Astrocyte of the spinal cord (primary cell): ENCODE data around the gene DEPP1.

Experiments used
- DNase-seq: peaks from one replicate; pipeline ENCODE4 v3.0.0; 2011; ENCODE audit warnings: low read depth, low spot score
- H3K4me3 ChIP-seq: 2 replicates; pipeline ENCODE4 v1.5.1; 2011; ENCODE audit warnings: low read depth, mild to moderate bottlenecking, low read length, moderate library complexity
- in situ Hi-C: cut with HindIII; loops from 2 replicates; pipeline ENCODE4 v1.10.0; 2017; ENCODE audit warnings: low sequenced_read_pairs
- TF ChIP-seq, protein P1 (sequence below): IDR thresholded peaks from 2 replicates; pipeline ENCODE4 v1.5.1; 2012; ENCODE audit warnings: low read depth, mild to moderate bottlenecking, low read length, inconsistent platforms

DEPP1 gene

DNA sequence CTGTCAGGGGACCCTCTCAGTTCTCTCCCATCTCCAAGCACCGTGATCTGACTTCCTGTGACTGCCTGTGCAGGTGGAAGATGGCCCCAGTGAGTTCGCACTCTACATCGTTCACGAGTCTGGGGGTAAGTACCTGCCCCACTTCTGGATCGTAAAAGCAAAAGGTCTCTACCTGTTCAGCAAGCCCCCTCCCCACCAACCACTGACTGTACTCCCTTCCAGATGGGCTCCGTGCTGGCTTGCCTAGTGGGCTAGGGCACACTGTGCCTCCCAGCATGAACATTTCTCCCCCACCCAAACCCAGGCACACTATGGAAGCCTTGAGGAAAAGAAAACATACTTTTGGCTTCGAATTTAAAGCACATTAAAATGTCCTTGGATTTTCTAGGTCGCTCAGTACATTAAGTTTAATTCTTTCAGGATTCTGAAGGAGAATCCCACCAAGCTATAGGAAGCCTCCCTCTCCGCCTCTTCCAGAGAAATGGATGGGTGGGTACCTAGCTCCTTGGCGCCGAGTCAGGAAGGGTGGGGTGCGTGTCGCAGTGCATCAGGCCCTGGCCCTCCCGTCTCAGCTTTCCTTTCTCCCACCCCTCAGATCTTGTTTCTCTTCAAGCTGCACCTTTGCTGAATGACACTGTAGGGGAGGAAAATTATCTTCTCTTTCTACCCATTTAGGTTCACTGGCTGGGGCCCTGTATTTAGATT is 11.1 kb upstream of the DEPP1 start:
- no peak for DNase-seq
- in situ Hi-C loops = no loop called here

DNA sequence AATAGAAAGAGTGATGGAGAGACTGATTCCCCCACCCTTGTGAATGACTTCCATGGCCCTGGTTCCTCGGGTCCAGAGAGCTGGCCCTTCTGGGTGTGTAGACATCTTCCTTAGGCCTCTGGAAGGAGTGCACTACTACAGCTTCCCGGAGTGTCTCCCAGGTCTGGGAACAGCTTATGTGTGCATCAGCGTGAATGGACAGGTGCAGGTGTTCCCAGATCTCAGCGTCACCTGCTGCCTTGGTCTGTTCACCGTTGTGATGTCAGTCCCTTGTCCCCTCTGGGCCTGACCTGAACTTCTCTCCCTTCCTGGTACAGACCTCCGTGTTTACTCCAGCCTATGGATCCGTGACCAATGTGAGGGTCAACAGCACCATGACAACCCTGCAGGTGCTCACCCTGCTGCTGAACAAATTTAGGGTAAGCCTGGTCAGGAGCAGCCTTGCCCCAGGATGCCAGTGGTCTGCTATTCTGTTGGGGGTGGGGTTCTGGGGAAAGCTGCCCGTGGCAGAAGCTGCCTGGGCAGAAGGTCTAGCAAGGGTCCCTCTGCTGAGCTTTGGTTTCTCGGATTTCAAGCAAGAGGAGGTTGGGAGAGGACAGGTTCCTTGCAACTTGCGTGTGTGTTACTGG is 10.5 kb upstream of the DEPP1 start:
- in situ Hi-C loops = no loop called here
- DNase-seq = no peak
- H3K4me3 ChIP-seq = no peak overlapping the region
- TF ChIP-seq, protein P1, sequence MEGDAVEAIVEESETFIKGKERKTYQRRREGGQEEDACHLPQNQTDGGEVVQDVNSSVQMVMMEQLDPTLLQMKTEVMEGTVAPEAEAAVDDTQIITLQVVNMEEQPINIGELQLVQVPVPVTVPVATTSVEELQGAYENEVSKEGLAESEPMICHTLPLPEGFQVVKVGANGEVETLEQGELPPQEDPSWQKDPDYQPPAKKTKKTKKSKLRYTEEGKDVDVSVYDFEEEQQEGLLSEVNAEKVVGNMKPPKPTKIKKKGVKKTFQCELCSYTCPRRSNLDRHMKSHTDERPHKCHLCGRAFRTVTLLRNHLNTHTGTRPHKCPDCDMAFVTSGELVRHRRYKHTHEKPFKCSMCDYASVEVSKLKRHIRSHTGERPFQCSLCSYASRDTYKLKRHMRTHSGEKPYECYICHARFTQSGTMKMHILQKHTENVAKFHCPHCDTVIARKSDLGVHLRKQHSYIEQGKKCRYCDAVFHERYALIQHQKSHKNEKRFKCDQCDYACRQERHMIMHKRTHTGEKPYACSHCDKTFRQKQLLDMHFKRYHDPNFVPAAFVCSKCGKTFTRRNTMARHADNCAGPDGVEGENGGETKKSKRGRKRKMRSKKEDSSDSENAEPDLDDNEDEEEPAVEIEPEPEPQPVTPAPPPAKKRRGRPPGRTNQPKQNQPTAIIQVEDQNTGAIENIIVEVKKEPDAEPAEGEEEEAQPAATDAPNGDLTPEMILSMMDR = no peak

More for the DNA sequence above, 11.1 kb upstream of the DEPP1 start:
- TF ChIP-seq, protein P1 = no peak
- H3K4me3 ChIP-seq = no peak overlapping the region

DNA sequence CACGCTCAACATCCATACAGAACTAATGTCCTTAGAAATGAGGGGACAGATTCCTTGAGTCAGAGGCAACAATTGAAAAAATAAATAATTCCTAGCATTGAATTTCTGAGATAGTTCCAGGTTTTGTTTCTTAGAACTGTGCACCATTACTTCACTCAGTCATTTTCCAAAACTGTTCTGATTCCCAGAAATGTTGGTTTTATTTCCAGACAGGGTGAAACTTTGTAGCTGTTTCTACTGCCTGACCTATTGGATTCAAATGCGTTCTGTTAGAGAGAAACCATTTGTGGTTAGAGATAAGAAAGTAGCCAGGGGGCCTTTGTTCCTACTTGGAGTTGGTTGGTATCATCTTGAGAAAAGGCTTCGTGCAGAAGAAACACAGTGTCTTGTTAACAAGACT is 8.1 kb upstream of the DEPP1 start:
- no peak overlapping the region for H3K4me3 ChIP-seq
- in situ Hi-C loops = no loop called here
- TF ChIP-seq, protein P1 = no peak
- DNase-seq = peak; percentile 38

DNA sequence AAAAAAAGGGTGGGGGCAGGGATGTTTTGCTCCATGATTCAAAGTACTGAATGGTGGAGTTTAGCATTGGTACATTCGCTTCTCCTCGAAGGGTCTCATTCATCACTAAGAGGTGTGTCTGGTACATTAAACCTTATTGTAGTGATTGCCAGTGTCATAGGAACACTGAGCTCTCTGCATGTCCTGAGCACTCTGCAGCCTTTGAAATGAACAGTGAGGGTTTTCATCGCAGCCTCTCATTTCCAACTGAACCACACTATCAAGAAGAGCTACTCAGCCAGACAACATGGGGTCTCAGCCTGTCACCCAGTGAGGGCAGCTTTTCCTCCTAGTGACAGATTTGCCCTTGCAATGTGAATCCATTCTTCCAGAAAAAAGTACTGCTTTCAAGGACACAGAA is 7.6 kb upstream of the DEPP1 start:
- TF ChIP-seq, protein P1 = no peak
- in situ Hi-C loops = no loop called here
- DNase-seq = no peak
- H3K4me3 ChIP-seq = no peak overlapping the region

DNA sequence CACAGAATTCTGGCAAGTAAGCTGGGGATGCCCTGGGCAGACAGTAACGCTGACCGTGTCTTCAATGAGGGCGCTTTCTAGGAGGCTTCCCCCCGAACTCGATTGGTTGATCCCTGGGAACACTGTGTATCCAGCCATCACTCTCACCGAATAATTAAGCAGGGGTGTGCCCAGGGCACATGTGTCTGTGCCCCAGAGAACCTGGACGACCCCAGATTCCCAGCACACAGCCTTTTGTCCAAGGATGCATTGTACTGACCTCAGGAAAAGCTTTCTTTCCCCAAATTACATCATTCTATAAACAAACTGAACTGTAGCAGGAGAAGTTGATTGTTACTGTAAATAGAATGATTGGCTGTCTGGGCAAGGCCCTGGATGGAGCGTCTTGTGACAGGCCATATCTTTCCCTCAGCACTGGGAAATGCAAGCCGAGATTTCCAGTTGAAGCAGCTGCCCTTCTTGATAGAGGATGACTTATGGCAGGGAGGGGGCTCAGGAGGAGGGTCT is 6.6 kb upstream of the DEPP1 start:
- H3K4me3 ChIP-seq = no peak overlapping the region
- DNase-seq = no peak
- TF ChIP-seq, protein P1 = no peak
- in situ Hi-C loops = no loop called here

DNA sequence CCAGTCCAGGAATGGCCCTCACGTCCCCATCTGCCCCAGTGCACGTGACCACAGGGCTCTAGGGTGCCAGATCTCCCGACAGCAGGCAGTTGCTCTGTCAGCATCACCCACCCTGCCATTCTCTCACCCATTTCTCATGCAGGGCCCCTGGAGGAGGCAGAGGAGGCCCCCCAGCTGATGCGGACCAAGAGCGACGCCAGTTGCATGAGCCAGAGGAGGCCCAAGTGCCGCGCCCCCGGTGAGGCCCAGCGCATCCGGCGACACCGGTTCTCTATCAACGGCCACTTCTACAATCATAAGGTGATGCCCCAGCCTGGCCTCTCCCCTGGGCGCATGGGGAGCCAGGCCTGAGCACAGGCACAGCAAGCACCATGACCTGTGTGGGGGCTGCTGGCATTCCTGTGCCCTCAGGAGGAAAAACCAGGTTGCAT is 6.1 kb upstream of the DEPP1 start:
- DNase-seq = no peak
- H3K4me3 ChIP-seq = no peak overlapping the region
- TF ChIP-seq, protein P1 = no peak
- in situ Hi-C loops = no loop called here
